Measurements from ENCODE around the gene GPR176.
"Not testable (repeated sequence)": the region's sequence is repeated elsewhere in the genome, so short reads cannot be mapped to it uniquely, and the experiment has no call there.

GPR176 gene

DNA sequence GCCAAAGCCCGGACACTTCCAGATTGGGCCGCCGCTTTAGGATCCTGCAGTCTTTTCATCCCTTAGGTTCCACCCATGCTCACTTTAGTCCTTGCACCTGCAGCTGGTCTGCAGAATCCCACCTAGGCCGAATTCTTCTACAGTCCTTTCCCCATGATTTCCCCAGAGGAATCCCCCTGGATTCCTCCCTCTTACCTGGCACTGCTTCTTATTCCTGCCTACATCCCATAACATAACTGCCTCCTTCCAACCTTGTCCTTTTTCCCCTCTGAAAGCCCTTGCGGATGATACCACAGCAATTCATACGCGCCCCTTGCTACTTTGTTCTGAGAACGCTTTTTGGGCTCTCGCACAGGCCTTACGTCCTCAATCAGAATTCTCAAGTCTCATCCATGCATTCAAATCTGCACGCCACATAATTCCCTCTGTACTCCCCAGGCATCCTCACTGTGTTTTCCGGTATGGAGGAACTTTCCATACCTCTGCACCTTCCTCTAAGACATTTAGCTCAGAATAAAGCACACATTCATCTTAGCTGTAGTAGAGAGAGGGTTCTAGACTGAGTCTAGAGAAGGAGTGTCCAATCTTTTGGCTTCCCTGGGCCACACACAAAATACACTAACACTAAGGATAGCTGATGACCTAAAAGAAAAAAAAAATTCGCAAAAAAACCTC, 14.5 kb upstream of the GPR176 start:
- DNase-seq = peak; percentile 51

GRCh38 chr15:39931615-39932014, 11.5 kb upstream of the GPR176 start:
- peak; percentile 31 for DNase-seq

DNA sequence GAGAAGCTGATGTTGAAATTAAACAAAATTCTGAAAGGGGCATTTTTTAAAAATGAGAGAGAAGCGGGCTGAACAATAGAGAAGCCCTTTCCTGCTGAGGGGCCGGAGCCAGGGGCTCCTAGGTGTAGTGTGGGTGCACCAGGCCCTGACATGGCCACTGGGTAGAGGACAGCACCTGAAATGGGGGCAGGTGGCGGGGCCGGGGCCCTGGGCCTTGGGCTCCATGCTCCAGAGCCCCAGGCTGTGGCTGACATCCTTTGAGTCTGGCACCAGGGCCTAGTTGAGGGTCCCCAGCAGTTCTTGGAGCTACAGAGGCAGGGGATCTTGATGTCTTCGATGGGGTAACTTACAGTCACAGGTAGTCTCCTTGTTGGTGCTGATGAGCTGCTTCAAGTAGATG, 6.5 kb upstream of the GPR176 start:
- DNase-seq = no peak

GRCh38 chr15:39925112-39925842, 5.2 kb upstream of the GPR176 start:
- peak; percentile 61 for DNase-seq

- no peak for DNase-seq
Observed at GRCh38 chr15:39924437-39924836, 4.4 kb upstream of the GPR176 start.

GRCh38 chr15:39922462-39923092, 2.5 kb upstream of the GPR176 start:
- no peak for DNase-seq

GRCh38 chr15:39921274-39921638, 1.2 kb upstream of the GPR176 start:
- no peak for DNase-seq

GRCh38 chr15:39920510-39921273, 626 bp upstream of the GPR176 start:
- DNase-seq = peak; percentile 87

GRCh38 chr15:39919411-39919747, 687 bp downstream of the GPR176 start:
- no peak for DNase-seq

DNA sequence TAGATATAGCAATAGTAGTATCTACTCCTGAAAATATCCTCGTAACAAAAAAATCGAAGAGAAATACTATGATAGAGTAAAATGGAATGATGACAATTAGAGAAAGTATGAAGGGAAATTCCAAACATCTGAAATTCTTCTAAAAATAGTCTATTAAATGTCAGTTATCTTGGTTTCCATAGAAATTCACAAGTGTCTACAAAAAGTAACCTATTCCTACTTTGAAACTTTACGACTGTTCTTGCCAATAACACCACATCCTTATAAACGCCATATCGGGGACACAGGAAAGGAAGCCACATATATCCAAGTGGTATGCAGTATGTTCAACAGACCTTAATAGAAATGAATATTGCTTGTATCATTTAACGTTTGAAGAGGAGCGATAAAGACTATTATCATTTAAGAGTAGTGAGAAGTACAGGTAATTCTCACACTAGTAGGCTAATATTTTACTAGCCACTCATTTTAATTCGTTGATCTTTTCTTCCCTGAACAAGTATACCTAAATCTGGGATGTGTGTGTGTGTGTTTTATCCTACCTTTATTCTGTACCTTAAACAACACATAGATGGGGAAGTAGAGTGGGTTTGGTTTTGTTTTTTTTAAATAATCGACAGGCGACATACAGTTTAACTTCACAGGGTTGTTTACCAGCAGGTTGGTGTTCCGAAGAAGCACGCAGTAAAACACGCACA, 1.2 kb downstream of the GPR176 start:
- DNase-seq = no peak

DNA sequence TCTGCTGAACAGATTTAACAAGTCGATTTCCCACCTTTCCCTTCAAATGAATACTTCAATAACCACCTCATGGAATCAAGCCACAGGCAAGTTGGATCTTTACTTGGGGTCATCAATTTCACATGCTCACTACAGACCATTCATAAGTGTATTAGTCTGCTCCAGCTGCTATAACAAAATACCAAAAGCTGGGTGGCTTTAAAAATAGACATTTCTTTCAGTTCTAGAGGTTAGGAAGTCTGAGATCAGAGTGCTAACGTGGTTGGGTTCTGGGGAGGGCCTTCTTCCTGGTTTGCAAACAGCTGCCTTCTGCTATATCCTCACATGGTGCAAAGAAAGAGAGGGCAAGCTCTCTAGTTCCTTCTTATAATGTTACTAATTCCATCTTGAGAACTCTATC, 5.1 kb downstream of the GPR176 start:
- DNase-seq = no peak

GRCh38 chr15:39909007-39909406, 11.1 kb downstream of the GPR176 start:
- DNase-seq = no peak

- no peak for DNase-seq
Observed at GRCh38 chr15:39908186-39908585, 11.9 kb downstream of the GPR176 start.

DNA sequence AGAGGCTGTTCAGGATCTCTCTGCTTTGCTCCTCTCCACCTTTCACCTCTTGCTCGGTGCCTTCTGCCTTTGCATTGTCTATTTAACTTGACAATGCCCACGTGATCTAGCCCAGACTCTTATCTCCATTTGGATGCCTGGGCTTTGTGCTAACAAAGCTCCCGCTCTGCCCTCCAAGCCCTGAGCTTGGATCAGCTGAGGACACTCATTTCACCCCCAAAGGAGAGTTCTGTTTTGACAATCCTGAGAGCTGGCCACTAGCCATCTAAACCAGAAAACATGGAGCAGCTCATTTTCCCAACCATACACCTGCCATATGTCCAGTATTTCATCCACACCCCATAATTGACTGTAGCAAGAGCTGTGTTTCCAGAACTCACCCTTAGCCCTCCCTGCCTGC, 12.8 kb downstream of the GPR176 start:
- DNase-seq = no peak

DNA sequence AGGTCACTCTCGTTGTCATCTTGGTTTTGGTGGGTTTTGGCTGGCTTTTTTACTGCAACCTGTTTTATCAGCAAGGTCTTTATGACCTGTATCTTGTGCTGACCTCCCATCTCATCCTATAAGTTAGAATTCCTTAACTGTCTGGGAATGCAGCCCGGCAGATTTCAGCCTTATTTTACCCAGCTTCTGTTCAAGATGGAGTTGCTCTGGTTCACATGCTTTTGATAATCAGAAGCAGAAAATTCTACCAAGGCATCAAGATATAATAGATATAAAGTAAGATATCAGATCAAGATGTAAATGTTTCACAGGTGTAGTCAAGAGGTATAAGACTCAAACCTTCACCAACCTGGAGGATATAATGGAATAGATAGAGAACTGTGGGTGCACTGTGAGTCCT, 16.0 kb downstream of the GPR176 start:
- no peak for DNase-seq

DNA sequence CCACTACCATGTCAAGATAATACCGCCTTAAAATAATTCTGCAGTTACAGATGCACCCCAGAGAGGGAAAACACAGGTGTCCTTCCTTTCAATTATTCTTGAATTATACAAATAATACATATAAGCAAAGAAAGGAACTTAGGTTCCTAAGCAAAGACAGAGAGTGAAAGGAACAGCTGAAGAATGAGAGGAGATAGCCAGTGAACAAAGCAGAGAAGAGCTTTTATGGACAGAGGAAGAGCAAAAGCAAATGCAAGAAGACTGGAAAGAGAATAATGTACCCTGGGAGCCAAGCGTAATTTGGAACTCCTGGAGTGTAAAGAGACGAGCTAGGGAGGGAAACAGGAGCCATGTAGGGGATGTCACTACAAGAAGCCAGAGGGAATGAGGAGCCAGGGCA, 21.7 kb downstream of the GPR176 start:
- DNase-seq = no peak

- DNase-seq = peak; percentile 15
Observed at GRCh38 chr15:39896846-39897245, 23.2 kb downstream of the GPR176 start.

DNA sequence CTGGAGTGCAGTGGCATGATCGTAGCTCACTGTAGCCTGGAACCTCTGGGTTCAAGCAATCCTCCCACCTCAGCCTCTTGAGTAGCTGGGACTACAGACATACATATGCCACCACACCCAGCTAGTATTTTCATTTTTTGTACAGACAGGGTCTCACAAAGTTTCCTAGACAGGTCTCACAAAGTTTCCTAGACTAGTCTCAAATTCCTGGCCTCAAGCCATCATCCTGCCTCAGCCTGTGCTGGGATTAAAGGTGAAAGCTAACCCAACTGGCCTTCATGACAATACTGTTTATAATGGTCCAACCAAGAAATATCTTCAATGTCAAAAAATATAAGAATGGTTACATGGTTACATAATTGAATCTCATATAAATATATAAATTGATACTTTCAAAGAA, 24.0 kb downstream of the GPR176 start:
- DNase-seq = no peak

GRCh38 chr15:39893051-39893450, 27.0 kb downstream of the GPR176 start:
- not testable (repeated sequence) for DNase-seq

DNA sequence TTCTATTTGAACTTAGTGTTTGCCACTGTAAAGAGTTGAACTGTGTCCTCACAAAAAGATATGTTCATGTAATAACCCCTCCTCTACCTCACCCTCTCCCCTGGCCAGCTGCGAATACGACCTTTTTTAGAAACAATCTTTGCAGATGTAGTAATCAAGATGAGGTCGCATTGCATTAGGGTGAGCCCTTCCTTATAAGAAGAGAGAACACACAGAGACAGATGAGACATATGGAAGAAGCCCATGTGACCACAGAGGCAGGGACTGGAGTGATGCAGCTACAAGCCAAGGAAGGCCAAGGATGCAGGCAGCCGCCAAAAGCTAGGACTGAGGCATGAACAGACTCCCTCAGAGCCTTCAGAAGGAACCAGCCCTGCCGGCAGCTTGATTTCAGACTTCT, 27.6 kb downstream of the GPR176 start:
- no peak for DNase-seq

- DNase-seq = no peak
Observed at GRCh38 chr15:39890621-39891020, 29.4 kb downstream of the GPR176 start.

DNA sequence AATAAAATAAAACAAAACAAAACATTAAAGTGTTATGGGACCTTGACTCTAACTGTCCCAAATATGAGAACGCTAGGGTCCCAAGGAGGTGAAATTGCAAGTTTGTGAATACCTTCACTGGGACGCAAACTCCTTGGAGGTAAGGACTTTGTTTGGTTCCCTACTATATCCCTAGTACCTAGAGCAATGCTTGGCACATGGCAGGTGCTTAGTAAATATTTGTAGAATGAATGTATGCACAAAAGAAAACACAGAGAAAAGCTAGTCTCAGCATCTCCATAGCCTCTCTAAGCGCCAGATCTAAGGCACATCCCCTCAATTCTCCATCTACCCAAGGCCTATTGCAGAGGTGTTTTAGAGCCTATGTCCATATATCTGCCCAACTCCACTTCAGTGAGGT, 30.5 kb downstream of the GPR176 start:
- DNase-seq = no peak

DNA sequence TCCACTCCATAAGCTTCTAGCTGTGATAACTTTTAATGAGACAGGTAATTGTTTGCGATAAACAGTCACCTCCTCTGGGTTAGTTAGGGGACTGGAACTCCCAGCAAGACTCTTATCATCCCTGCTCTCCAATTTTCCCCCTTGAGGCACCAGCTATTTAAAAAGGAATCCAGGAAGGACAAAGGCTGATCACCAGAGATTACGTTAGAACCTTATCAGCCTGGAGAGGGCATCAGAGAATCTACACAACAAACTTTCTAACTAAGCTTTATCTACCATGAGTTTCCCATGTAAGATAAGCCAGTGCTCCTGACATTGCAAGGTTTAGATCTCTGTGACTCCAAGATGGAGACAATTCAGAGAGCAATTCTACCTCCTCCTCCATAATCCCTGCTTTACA, 31.3 kb downstream of the GPR176 start:
- no peak for DNase-seq

Data from hematopoietic multipotent progenitor cell treated with erythropoietin and hydrocortisone succinate and interleukin-3 and kit ligand, for 4 days (in vitro differentiated cells).